Measurements from ENCODE around the gene GDPD4. TPM values are rescaled to one million over a fixed set of nuclear protein-coding genes. Genes with fewer than 3 reads are reported as not detected.

GDPD4 gene
- total and polyA plus RNA-seq, 9 of the 15 experiments (the other 6 are each of a cell fraction or from before 2014, with no cell fraction given): 0.40 TPM; not detected in 8

DNA sequence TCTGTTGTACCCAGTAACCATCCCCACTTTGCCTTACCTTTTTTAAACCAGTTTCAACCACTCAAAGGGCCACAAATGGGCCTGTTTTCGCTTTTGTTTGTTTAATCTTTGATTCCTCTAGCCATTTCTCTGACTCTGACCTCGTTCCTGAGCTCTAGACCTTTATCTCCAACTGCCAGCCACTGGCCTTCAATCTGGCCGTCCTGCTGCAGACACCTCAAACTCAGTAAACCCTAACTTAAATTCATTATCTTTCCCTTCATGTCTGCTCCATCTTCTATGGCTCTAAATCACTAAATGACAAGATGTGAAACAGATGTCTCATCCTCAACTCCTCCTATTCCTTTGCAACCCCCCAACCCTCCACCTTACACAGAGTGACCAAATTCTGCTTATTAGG, 1.3 kb upstream of the GDPD4 start:
- WGBS (ENCODE audit: insufficient coverage, low coverage, missing lambda C conversion rate): 0% methylated on average over 3 of the region's 3 CpGs
- no peaks in the 10 kb centered on the region for H3K79me2 ChIP-seq (ENCODE audit: control insufficient read depth, insufficient read depth, low read length)
- DNase-seq (ENCODE audit: extremely low read depth in 1 of 4, low spot score in 3 of 4) (peak in 1 of 4 experiments; percentile 21), FAIRE-seq (no peak), ATAC-seq (no peak; the same call in 2 of the 3 replicates)
- H3K4me1 ChIP-seq (replicated peaks in 1 of 2; ENCODE audit: control insufficient read depth in 2 of 2, insufficient read depth in 2 of 2, low read length in 2 of 2): peaks cover 0 to 17% of the 10 kb centered on the region in 2 experiments; a peak in 2 of 5 replicates
- H4K20me1 ChIP-seq (replicated peaks; ENCODE audit: control insufficient read depth, insufficient read depth, low read length): no peaks in the 10 kb centered on the region
- H3K9me3 ChIP-seq (replicated peaks; ENCODE audit: control insufficient read depth, insufficient read depth, low read depth, low read length): no peaks in the 10 kb centered on the region
- no peak overlapping the region for H3K27ac ChIP-seq (ENCODE audit: extremely low read depth, low read depth, low read length)
- no peak overlapping the region for H3K4me3 ChIP-seq
- H3K27me3 ChIP-seq (ENCODE audit: control insufficient read depth in 2 of 2, insufficient read depth in 2 of 2, low read length in 2 of 2): peaks cover 0 to 2% of the 10 kb centered on the region in 2 experiments; a peak in 1 of 5 replicates
- H3K9me1 ChIP-seq (ENCODE audit: control insufficient read depth, insufficient read depth, low read length): no peaks in the 10 kb centered on the region
- no TSS peak for BruUV-seq (replicated peaks)
- in situ Hi-C loops (cut with MboI): no loop called here
- intact Hi-C loops (cut with micrococcal nuclease): no loop called here
- no peaks in the 10 kb centered on the region for H3K36me3 ChIP-seq (ENCODE audit: control insufficient read depth, insufficient read depth, low read length)
- H3K9ac ChIP-seq (ENCODE audit: insufficient read depth in 1 of 2, low read depth in 2 of 2, low read length in 2 of 2): no peak overlapping the region
- no peak overlapping the region for H3K4me2 ChIP-seq (ENCODE audit: insufficient read depth, low read length)
- no peak overlapping the region for H2AFZ ChIP-seq (ENCODE audit: low read depth, low read length)
- POLR2A ChIA-PET: interaction anchor here (0.7 to 1.9 kb wide), 2 partner anchors 8 to 1013 kb away, joined by 4 read pairs; no protein-coding TSS in a partner anchor
- CTCF ChIA-PET (ENCODE audit: low intra/inter-chr PET ratio): no interaction called here
- TF ChIP-seq NR2C2 (CRISPR knock-in tag; IDR thresholded peaks at IDR 0.05) (no peak), NR2C2 (tag; IDR thresholded peaks at IDR 0.05) (peak; percentile 40; the same call in 1 of the 2 replicates), ZKSCAN3 (CRISPR knock-in tag; IDR thresholded peaks at IDR 0.05) (no peak), SREBF1 (IDR thresholded peaks at IDR 0.05; ENCODE audit: borderline replicate concordance, low read depth, low read length) (no peak), KDM2B (CRISPR knock-in tag; IDR thresholded peaks at IDR 0.05) (no peak), WHSC1 (IDR thresholded peaks at IDR 0.05; ENCODE audit: low read length) (no peak), HOXB6 (CRISPR knock-in tag; IDR thresholded peaks at IDR 0.05; ENCODE audit: borderline replicate concordance) (no peak), ELF4 (CRISPR knock-in tag; IDR thresholded peaks at IDR 0.05) (0 out of 2 replicates have a peak, but pooled peaks have one; percentile 65), NFATC3 (IDR thresholded peaks at IDR 0.05) (0 out of 2 replicates have a peak, but pooled peaks have one; percentile 40), MGA (IDR thresholded peaks at IDR 0.05) (no peak), HMBOX1 (IDR thresholded peaks at IDR 0.05) (no peak), ZNF274 (IDR thresholded peaks at IDR 0.05; ENCODE audit: borderline replicate concordance, low read depth, low read length) (no peak)
